ENCODE data around the gene JARID2. TPM values are rescaled to one million over a fixed set of nuclear protein-coding genes. Genes with fewer than 3 reads are reported as not detected.

The JARID2 gene
- total RNA-seq, 1 donor from 2014 or later: 24.2 TPM

- DNase-seq (ENCODE audit: low read depth) (no peak), FAIRE-seq (no peak)
- Mint-ChIP-seq H3K27me3 (ENCODE audit: low read depth, unreplicated experiment) (no peaks in the 10 kb centered on the region), H3K36me3 (ENCODE audit: low read depth, unreplicated experiment) (peaks cover 44% of the 10 kb centered on the region), H3K4me3 (ENCODE audit: unreplicated experiment) (no peak overlapping the region), H3K27ac (ENCODE audit: unreplicated experiment) (no peak overlapping the region), H3K4me1 (ENCODE audit: low read depth, unreplicated experiment) (peaks cover 23% of the 10 kb centered on the region), H3K9me3 (ENCODE audit: unreplicated experiment) (no peaks in the 10 kb centered on the region)
- Histone ChIP-seq H3K36me3 (ENCODE audit: insufficient read depth, low read length) (peaks cover 10% of the 10 kb centered on the region), H4K20me1 (ENCODE audit: insufficient read depth, low read length) (peaks cover 84% of the 10 kb centered on the region), H3K4me1 (ENCODE audit: insufficient read depth, low read length) (peaks cover 18% of the 10 kb centered on the region), H3K27ac (ENCODE audit: low read depth, low read length) (no peak overlapping the region), H3K9ac (ENCODE audit: low read length) (no peak overlapping the region), H3K27me3 (ENCODE audit: insufficient read depth, low read length) (no peaks in the 10 kb centered on the region), H3K9me3 (ENCODE audit: insufficient read depth, low read depth, low read length) (no peaks in the 10 kb centered on the region), H2AFZ (ENCODE audit: low read depth, low read length) (no peak overlapping the region), H3K4me3 (ENCODE audit: insufficient read depth, low read depth, low read length) (no peak overlapping the region), H3K79me2 (ENCODE audit: insufficient read depth, low read length) (peaks cover 14% of the 10 kb centered on the region), H3K4me2 (ENCODE audit: low read length) (no peak overlapping the region)
- TF ChIP-seq, protein P1, sequence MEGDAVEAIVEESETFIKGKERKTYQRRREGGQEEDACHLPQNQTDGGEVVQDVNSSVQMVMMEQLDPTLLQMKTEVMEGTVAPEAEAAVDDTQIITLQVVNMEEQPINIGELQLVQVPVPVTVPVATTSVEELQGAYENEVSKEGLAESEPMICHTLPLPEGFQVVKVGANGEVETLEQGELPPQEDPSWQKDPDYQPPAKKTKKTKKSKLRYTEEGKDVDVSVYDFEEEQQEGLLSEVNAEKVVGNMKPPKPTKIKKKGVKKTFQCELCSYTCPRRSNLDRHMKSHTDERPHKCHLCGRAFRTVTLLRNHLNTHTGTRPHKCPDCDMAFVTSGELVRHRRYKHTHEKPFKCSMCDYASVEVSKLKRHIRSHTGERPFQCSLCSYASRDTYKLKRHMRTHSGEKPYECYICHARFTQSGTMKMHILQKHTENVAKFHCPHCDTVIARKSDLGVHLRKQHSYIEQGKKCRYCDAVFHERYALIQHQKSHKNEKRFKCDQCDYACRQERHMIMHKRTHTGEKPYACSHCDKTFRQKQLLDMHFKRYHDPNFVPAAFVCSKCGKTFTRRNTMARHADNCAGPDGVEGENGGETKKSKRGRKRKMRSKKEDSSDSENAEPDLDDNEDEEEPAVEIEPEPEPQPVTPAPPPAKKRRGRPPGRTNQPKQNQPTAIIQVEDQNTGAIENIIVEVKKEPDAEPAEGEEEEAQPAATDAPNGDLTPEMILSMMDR (IDR thresholded peaks at IDR 0.05; ENCODE audit: insufficient read depth, low read depth, low read length): no peak
- TF ChIP-seq EZH2 (IDR thresholded peaks at IDR 0.05; ENCODE audit: insufficient read depth, low read length): no peak
Measured at GRCh38 chr6:15508931-15509330, 263.1 kb downstream of the JARID2 start.

DNA sequence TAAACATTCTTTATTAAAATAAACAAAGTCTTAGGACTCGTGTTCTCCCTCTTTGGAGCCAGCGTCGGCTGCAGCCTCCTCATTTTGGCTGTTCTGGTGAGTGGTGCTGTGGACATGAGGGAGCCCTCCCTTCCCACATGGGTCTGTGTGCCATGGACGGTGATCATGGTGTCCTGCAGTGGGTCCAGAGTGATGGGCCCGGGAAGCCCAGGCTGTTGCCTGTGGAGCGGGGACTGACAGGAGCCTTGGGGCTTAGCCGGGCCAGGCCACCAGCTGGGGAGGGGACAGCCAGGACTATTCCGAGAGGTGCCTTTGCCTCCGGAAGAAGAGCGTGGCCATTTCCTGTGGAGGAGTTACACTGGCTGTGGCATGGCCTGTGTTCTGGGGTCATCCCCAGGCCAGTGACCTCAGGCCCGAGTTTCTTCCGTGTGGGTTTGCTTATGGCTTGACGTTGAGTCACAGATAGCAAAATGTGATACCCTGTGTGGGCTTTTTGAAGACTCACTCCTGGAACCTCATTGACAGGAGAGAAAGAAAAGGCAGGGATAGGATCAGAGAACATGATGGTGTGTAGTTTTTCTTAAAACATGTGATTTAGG lies 263.6 kb downstream of the JARID2 start:
- FAIRE-seq: no peak
- H3K27ac Mint-ChIP-seq (ENCODE audit: unreplicated experiment): no peak overlapping the region
- H3K9me3 Mint-ChIP-seq (ENCODE audit: unreplicated experiment): no peaks in the 10 kb centered on the region
- H3K4me1 Mint-ChIP-seq (ENCODE audit: low read depth, unreplicated experiment): peaks cover 18% of the 10 kb centered on the region
- H2AFZ ChIP-seq (ENCODE audit: low read depth, low read length): no peak overlapping the region
- no peak for DNase-seq (ENCODE audit: low read depth)
- H3K9ac ChIP-seq (ENCODE audit: low read length): no peak overlapping the region
- peaks cover 14% of the 10 kb centered on the region for H3K79me2 ChIP-seq (ENCODE audit: insufficient read depth, low read length)
- H3K4me1 ChIP-seq (ENCODE audit: insufficient read depth, low read length): peaks cover 13% of the 10 kb centered on the region
- no peak overlapping the region for H3K27ac ChIP-seq (ENCODE audit: low read depth, low read length)
- no peak overlapping the region for H3K4me3 ChIP-seq (ENCODE audit: insufficient read depth, low read depth, low read length)
- peaks cover 79% of the 10 kb centered on the region for H4K20me1 ChIP-seq (ENCODE audit: insufficient read depth, low read length)
- H3K4me2 ChIP-seq (ENCODE audit: low read length): no peak overlapping the region
- TF ChIP-seq, protein P1 (IDR thresholded peaks at IDR 0.05; ENCODE audit: insufficient read depth, low read depth, low read length): no peak
- no peak for TF ChIP-seq EZH2 (IDR thresholded peaks at IDR 0.05; ENCODE audit: insufficient read depth, low read length)
- no peaks in the 10 kb centered on the region for H3K9me3 ChIP-seq (ENCODE audit: insufficient read depth, low read depth, low read length)
- no peaks in the 10 kb centered on the region for H3K27me3 ChIP-seq (ENCODE audit: insufficient read depth, low read length)
- H3K36me3 Mint-ChIP-seq (ENCODE audit: low read depth, unreplicated experiment): peaks cover 49% of the 10 kb centered on the region
- H3K36me3 ChIP-seq (ENCODE audit: insufficient read depth, low read length): peaks cover 10% of the 10 kb centered on the region
- H3K4me3 Mint-ChIP-seq (ENCODE audit: unreplicated experiment): no peak overlapping the region
- no peaks in the 10 kb centered on the region for H3K27me3 Mint-ChIP-seq (ENCODE audit: low read depth, unreplicated experiment)

- H3K4me1 Mint-ChIP-seq (ENCODE audit: low read depth, unreplicated experiment): peaks cover 11% of the 10 kb centered on the region
- Histone ChIP-seq H3K4me1 (ENCODE audit: insufficient read depth, low read length) (peaks cover 6% of the 10 kb centered on the region), H3K27ac (ENCODE audit: low read depth, low read length) (no peak overlapping the region), H3K9ac (ENCODE audit: low read length) (no peak overlapping the region), H2AFZ (ENCODE audit: low read depth, low read length) (no peak overlapping the region), H3K4me2 (ENCODE audit: low read length) (no peak overlapping the region), H4K20me1 (ENCODE audit: insufficient read depth, low read length) (peaks cover 81% of the 10 kb centered on the region), H3K36me3 (ENCODE audit: insufficient read depth, low read length) (peaks cover 10% of the 10 kb centered on the region), H3K27me3 (ENCODE audit: insufficient read depth, low read length) (no peaks in the 10 kb centered on the region), H3K9me3 (ENCODE audit: insufficient read depth, low read depth, low read length) (no peaks in the 10 kb centered on the region), H3K4me3 (ENCODE audit: insufficient read depth, low read depth, low read length) (no peak overlapping the region), H3K79me2 (ENCODE audit: insufficient read depth, low read length) (peaks cover 14% of the 10 kb centered on the region)
- H3K27me3 Mint-ChIP-seq (ENCODE audit: low read depth, unreplicated experiment): no peaks in the 10 kb centered on the region
- DNase-seq (ENCODE audit: low read depth) (no peak), FAIRE-seq (no peak)
- TF ChIP-seq, protein P1 (IDR thresholded peaks at IDR 0.05; ENCODE audit: insufficient read depth, low read depth, low read length): no peak
- no peak for TF ChIP-seq EZH2 (IDR thresholded peaks at IDR 0.05; ENCODE audit: insufficient read depth, low read length)
- peaks cover 53% of the 10 kb centered on the region for H3K36me3 Mint-ChIP-seq (ENCODE audit: low read depth, unreplicated experiment)
- no peaks in the 10 kb centered on the region for H3K9me3 Mint-ChIP-seq (ENCODE audit: unreplicated experiment)
- no peak overlapping the region for H3K27ac Mint-ChIP-seq (ENCODE audit: unreplicated experiment)
- H3K4me3 Mint-ChIP-seq (ENCODE audit: unreplicated experiment): no peak overlapping the region
Measured at GRCh38 chr6:15510121-15510520, 264.3 kb downstream of the JARID2 start.
